ENCODE data around the gene DOCK1.

- no peak for TF ChIP-seq POLR2A (IDR thresholded peaks at IDR 0.05)
- no peak for TF ChIP-seq POLR2AphosphoS5 (IDR thresholded peaks at IDR 0.05)
- TF ChIP-seq CTCF (IDR thresholded peaks at IDR 0.05) = no peak
Observed at GRCh38 chr10:127257395-127257794, 352.2 kb downstream of the DOCK1 start.
